ENCODE data around the gene SPDYE3. TPM values are rescaled to one million over a fixed set of nuclear protein-coding genes. Genes with fewer than 3 reads are reported as not detected.
"Not testable (repeated sequence)": the region's sequence is repeated elsewhere in the genome, so short reads cannot be mapped to it uniquely, and the experiment has no call there.

The SPDYE3 gene
- not detected for total RNA-seq
- under 1 TPM; 0.06 to 0.10 TPM for polyA plus RNA-seq
- long read RNA-seq, donor 1, result 0 reads
- long read RNA-seq, donor 2, result 0 reads
- long read RNA-seq, donor 3, result 0 reads
- long read RNA-seq, donor 4, result 0 reads
- long read RNA-seq, donor 5, result 0 reads

- H3K4me1 ChIP-seq (ENCODE audit: control insufficient read depth in 5 of 5, insufficient read depth in 5 of 5, low read length in 5 of 5); H3K27me3 ChIP-seq (ENCODE audit: control insufficient read depth in 3 of 3, insufficient read depth in 3 of 3, low read length in 2 of 3); H3K36me3 ChIP-seq (ENCODE audit: control insufficient read depth in 4 of 4, insufficient read depth in 4 of 4, low read length in 4 of 4); DNase-seq; H3K4me3 ChIP-seq; H3K9ac ChIP-seq (ENCODE audit: insufficient read depth in 1 of 2, low read length in 2 of 2); H3K27ac ChIP-seq (ENCODE audit: low read depth in 1 of 2, low read length in 1 of 2); H3K9me3 ChIP-seq (ENCODE audit: control insufficient read depth in 4 of 4, insufficient read depth in 3 of 4, low read length in 3 of 4); ATAC-seq (ENCODE audit: insufficient read depth, low FRiP score): not testable (repeated sequence)
- WGBS, 2 donors, result 94 to 95% methylated on average over 6 to 7 of the region's 8 CpGs
Measured at GRCh38 chr7:100307402-100307801, at the start of gene SPDYE3. TSS of gene SPDYE3 (plus strand) at chr7:100307702. CDS start at chr7:100307886, 184 bp downstream.

- not testable (repeated sequence) for H3K27ac ChIP-seq (ENCODE audit: low read depth in 1 of 2, low read length in 1 of 2); H3K9me3 ChIP-seq (ENCODE audit: control insufficient read depth in 4 of 4, insufficient read depth in 3 of 4, low read length in 3 of 4); H3K4me1 ChIP-seq (ENCODE audit: control insufficient read depth in 5 of 5, insufficient read depth in 5 of 5, low read length in 5 of 5); ATAC-seq (ENCODE audit: insufficient read depth, low FRiP score); H3K9ac ChIP-seq (ENCODE audit: insufficient read depth in 1 of 2, low read length in 2 of 2); H3K4me3 ChIP-seq; H3K36me3 ChIP-seq (ENCODE audit: control insufficient read depth in 4 of 4, insufficient read depth in 4 of 4, low read length in 4 of 4); H3K27me3 ChIP-seq (ENCODE audit: control insufficient read depth in 3 of 3, insufficient read depth in 3 of 3, low read length in 2 of 3); DNase-seq
- 85 to 90% methylated on average over 8 of the region's 8 CpGs for WGBS, 2 donors
Measured at GRCh38 chr7:100259984-100260383, 47.5 kb upstream of the SPDYE3 start.

- H3K4me1 ChIP-seq (ENCODE audit: control insufficient read depth in 5 of 5, insufficient read depth in 5 of 5, low read length in 5 of 5); ATAC-seq (ENCODE audit: insufficient read depth, low FRiP score); DNase-seq; H3K9me3 ChIP-seq (ENCODE audit: control insufficient read depth in 4 of 4, insufficient read depth in 3 of 4, low read length in 3 of 4); H3K9ac ChIP-seq (ENCODE audit: insufficient read depth in 1 of 2, low read length in 2 of 2); H3K36me3 ChIP-seq (ENCODE audit: control insufficient read depth in 4 of 4, insufficient read depth in 4 of 4, low read length in 4 of 4); H3K27ac ChIP-seq (ENCODE audit: low read depth in 1 of 2, low read length in 1 of 2); H3K4me3 ChIP-seq; H3K27me3 ChIP-seq (ENCODE audit: control insufficient read depth in 3 of 3, insufficient read depth in 3 of 3, low read length in 2 of 3): not testable (repeated sequence)
- 95 to 96% methylated on average over 4 of the region's 4 CpGs for WGBS, 2 donors
Measured at GRCh38 chr7:100262896-100263295, 44.6 kb upstream of the SPDYE3 start.

- H3K9ac ChIP-seq (ENCODE audit: insufficient read depth in 1 of 2, low read length in 2 of 2); H3K27ac ChIP-seq (ENCODE audit: low read depth in 1 of 2, low read length in 1 of 2); H3K4me1 ChIP-seq (ENCODE audit: control insufficient read depth in 5 of 5, insufficient read depth in 5 of 5, low read length in 5 of 5); H3K9me3 ChIP-seq (ENCODE audit: control insufficient read depth in 4 of 4, insufficient read depth in 3 of 4, low read length in 3 of 4); H3K27me3 ChIP-seq (ENCODE audit: control insufficient read depth in 3 of 3, insufficient read depth in 3 of 3, low read length in 2 of 3); ATAC-seq (ENCODE audit: insufficient read depth, low FRiP score); DNase-seq; H3K4me3 ChIP-seq; H3K36me3 ChIP-seq (ENCODE audit: control insufficient read depth in 4 of 4, insufficient read depth in 4 of 4, low read length in 4 of 4): not testable (repeated sequence)
- WGBS, 2 donors, result 94% methylated on average over 4 of the region's 4 CpGs
Measured at GRCh38 chr7:100264223-100264622, 43.3 kb upstream of the SPDYE3 start.

GRCh38 chr7:100264669-100265165, 42.8 kb upstream of the SPDYE3 start:
- not testable (repeated sequence) for DNase-seq; H3K36me3 ChIP-seq (ENCODE audit: control insufficient read depth in 4 of 4, insufficient read depth in 4 of 4, low read length in 4 of 4); H3K27me3 ChIP-seq (ENCODE audit: control insufficient read depth in 3 of 3, insufficient read depth in 3 of 3, low read length in 2 of 3); H3K4me3 ChIP-seq; H3K9ac ChIP-seq (ENCODE audit: insufficient read depth in 1 of 2, low read length in 2 of 2); H3K27ac ChIP-seq (ENCODE audit: low read depth in 1 of 2, low read length in 1 of 2); ATAC-seq (ENCODE audit: insufficient read depth, low FRiP score); H3K4me1 ChIP-seq (ENCODE audit: control insufficient read depth in 5 of 5, insufficient read depth in 5 of 5, low read length in 5 of 5); H3K9me3 ChIP-seq (ENCODE audit: control insufficient read depth in 4 of 4, insufficient read depth in 3 of 4, low read length in 3 of 4)
- WGBS, 2 donors, result 78 to 79% methylated on average over 7 of the region's 7 CpGs

GRCh38 chr7:100265851-100266250, 41.7 kb upstream of the SPDYE3 start:
- not testable (repeated sequence) for ATAC-seq (ENCODE audit: insufficient read depth, low FRiP score); H3K27me3 ChIP-seq (ENCODE audit: control insufficient read depth in 3 of 3, insufficient read depth in 3 of 3, low read length in 2 of 3); H3K4me3 ChIP-seq; H3K9ac ChIP-seq (ENCODE audit: insufficient read depth in 1 of 2, low read length in 2 of 2); H3K36me3 ChIP-seq (ENCODE audit: control insufficient read depth in 4 of 4, insufficient read depth in 4 of 4, low read length in 4 of 4); H3K27ac ChIP-seq (ENCODE audit: low read depth in 1 of 2, low read length in 1 of 2); H3K9me3 ChIP-seq (ENCODE audit: control insufficient read depth in 4 of 4, insufficient read depth in 3 of 4, low read length in 3 of 4); DNase-seq
- WGBS, 2 donors, result 80 to 88% methylated on average over 5 of the region's 5 CpGs
- peaks cover 0 to 13% (median 3%) of the 10 kb centered on the region in 5 donors for H3K4me1 ChIP-seq (ENCODE audit: control insufficient read depth in 5 of 5, insufficient read depth in 5 of 5, low read length in 5 of 5)

All from lung (tissue), 14 donors.